T-helper 2 cell (primary cell): ENCODE data around the gene RFX3.
A peak's percentile ranks its signal among the peaks of the same experiment; 100 is the strongest.

Source experiments
- DNase-seq, 5 experiments: peaks; one replicate each; pipeline versions ENCODE4 v3.0.0 to v3.0.0-alpha.2; 2012 to 2022
- total RNA-seq, 2 donors: gene quantifications; one replicate each; lab custom pipeline; 2026; lab: John Stamatoyannopoulos, UW

Gene RFX3
- total RNA-seq, result 30.6 to 31.4 reads per million in 2 donors

DNA sequence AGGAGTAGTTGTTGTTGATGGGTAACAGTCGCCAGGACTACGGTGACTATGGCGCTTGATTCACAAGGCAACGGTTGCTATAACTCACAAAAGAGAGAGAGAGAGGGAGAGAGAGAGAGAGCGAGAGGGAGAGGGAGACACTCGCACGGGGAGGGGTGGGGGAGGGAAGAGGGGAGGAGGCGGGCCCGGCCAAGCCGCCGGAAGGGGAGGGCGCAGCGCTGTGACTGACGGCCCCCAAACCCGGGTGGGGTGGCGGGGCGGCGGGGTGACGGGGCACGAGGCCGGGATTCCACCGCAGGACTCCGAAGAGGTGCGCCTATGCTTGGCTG, at the start of gene RFX3:
Gene RFX3 (minus strand): TSS at position 166 of the 329 bp plus-strand sequence. CDS start 130,413 bp downstream, outside the sequence.
- peak; percentile 84 to 98 (median 91) for DNase-seq

DNA sequence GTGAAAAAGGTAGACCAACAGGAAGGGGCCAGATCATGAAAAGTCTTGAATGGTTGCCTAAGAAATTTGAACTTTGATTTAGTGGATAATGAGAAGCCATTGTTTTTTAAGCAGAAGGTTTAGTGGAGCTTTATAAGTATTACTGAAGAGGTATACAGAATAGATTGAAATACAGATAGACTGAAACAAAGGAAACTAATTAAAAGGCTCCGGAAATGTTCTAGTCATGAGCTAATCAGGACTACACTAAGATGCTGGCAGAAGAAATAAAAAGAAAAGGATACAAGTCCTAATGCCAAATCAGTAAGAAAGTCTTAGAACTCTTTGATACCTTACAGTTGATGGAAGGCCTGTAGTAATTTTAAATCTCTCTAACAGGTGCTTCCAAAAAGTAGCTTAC, 45.7 kb upstream of the RFX3 start:
- DNase-seq, result no peak

DNA sequence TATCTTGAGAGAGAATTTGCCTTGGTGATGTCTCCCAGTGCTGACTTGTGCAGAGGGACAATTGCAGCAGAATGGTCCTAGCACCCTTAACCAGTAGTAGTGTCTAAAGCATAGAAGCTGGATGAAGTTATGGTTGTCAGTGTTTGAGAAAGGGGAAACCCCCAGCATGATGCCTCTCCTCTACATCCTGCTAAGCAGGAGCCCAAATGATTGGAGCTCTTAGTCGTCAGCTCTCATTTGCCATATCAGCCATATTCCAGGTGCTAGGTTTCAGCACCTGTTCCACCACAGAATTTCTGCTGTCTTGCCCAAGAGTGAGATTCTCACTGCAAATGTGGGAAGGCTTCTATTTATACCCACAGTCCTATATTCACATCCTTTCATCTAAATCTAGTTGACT, 43.7 kb upstream of the RFX3 start:
- DNase-seq, result peak in 1 of 5 experiments; percentile 7

DNA sequence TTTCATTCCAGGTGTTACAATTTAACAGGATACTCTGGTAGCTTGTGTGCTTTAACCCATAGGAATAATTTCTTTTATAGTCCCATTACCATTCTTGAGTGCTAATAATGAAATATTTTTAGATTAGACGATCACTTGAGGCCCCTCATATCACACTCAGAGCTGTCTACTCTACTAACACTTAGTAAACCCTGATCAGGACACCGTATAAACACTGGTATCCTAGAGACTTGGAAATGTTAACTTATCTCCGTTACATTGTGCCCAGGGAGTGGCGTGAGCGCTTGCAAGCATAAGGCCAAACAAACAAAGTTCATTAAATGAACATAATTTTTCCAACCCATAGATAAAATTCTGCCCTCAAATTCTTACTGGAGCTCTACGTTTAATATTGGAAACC, 42.2 kb upstream of the RFX3 start:
- DNase-seq, result no peak

DNA sequence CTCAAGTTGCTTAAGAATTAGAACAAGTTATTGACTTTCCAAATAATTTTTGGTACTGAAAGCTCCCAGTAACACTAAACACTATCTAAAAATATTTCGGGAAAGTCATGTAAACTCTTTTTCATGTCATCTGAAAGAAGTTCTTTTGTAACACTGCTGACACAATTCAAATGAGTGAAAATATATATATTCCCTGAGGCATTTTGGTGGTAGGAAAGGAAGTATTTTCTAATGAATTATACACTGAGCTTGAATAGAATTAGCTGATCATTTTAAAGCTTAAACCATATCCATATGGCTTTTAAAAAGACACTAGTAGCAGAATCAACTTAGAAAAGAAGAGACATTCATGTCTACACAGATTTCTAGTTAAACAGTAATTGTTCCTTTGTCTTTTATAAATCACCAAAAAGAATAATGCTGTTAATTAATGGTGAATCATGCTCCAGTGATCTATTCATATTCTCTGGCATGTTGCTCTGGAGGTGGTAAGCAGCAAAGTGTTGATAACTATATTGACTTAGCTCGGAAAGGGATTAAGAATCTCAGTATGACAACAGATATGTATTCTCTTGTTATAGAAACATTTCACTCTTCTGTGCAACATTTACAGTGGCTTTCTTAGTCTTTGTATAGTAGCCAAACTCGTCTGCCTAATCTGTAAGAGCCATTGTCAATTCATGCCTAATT, 27.4 kb upstream of the RFX3 start:
- DNase-seq, result no peak

DNA sequence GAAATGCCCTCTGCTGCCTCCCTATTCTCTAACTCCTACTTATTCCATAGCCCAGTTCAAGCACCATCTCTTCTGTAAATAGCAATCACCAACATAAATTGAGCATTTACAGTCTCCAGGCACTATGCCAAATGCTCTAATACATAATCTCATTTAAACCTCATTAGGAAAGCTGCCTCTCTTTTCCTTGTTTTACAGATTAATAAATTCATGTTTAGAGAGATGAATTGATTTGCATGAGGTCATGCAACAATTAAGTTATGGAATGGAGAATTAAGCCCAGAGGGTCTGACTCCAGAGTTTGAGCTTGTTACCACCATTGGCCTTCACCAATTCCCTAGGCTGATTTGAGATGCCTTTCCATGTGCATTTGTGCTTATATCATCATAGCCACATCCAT, 23.4 kb upstream of the RFX3 start:
- no peak for DNase-seq

DNA sequence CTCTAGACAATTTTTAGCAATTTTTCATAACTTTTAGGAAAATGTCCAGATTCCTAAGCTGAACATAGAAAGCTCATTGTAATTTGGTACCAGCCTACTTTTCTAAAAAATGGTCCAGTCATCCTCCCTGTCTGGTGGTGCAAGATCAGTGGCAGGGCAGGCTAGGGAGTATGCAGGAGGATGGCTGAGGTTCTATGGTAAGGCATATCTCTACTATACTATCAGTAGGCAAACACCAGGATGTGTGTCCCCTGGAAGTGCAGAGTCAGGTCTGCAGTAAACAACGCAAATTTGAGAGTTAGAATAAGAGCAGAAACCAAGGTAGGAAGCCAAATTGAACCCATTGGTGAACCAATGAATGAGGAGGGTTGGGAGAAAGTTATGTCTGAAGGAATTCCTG, 22.8 kb upstream of the RFX3 start:
- no peak for DNase-seq

DNA sequence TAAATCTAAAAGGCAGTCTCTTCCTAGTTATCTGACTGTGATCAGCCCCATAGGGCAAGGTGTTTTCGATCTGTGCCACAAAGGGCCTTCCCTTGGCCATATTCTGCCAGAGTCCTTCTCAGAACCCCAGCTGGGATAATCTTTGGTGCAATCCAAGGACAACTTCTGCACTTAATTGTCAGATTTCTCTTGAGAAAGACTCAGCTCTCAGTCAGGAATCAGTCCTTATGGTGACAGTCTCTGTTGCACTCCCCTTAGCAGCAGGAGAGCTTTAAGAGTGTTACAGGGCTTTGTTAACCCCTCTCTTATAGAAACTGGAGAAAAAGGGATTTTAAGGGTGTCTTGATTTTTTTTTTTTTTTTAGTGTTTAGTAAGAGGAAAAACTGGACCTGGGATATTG, 15.4 kb upstream of the RFX3 start:
- DNase-seq, result no peak

DNA sequence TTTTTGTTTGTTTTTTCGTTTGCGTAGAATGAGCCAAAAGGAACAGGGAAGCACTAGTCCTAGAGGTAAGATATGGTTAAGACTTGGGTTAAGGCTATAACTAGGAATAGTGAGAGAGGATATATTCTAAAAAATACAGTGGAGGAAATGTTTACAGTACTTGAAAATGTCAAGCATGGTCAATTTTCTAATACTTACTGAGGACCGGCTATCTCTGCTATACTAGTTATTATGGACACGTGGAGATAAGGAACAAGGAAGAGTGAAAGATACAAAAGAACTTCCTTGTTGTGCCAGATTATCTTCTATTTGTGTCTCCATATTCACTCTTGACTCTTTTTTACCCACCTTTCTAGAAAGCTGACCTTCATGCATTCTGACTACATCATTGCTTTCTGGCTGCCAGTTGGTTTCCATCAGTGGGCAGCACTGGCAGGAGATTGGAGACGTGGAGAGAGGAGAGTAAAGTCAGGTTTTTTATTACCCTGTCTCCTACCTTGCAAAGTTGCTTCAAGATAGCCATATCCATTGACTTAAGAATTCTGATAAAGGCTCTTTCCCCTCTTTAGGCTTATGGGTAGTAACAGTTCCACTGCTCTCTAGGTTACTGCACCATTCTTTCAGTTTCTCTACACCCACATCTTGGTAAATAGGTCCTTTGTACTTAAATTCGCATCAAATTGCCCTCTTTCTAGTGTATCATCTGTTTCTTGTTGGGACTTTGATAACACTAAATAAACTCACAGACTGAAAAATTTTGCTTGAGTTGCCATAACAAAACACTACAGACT, 9.0 kb upstream of the RFX3 start:
- DNase-seq, result no peak

DNA sequence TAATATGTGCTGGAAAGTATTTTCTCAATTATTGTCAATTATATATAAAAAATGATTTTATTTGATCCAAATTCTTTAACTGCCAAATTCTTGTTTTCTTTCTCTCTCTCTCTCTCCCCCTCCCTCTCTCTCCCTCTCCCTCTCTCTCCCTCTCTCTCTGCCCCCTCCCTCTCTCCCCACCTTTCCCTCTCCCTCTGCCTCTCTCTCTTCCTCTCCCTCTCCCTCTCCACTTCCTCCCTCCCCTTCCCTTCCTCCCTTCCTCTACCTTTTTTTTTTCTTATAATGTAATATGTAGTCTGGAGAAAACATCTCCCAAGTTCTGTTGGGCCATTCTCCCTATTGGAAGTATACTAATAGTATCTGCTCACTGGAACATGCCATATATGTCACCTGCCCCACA, 6.4 kb upstream of the RFX3 start:
- no peak for DNase-seq

DNA sequence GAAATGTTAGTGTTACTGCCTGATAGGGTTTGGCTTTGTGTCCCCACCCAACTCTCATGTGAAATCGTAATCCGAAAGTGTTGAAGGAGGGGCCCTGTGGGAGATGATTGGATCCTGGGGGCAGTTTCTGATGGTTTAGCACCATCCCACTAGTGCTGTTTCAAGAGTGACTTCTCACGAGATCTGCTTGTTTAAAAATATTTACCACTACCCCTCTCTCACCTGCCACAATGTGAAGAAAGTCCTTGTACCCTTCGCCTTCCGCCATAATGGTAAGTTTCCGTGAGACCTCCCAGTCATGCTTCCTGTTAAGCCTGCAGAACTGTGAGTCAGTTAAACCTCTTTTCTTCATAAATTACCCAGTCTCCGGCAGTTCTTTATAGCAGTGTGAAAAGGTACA, 2.6 kb upstream of the RFX3 start:
- DNase-seq, result peak in 4 of 5 experiments; percentile 9 to 95 (median 38)

DNA sequence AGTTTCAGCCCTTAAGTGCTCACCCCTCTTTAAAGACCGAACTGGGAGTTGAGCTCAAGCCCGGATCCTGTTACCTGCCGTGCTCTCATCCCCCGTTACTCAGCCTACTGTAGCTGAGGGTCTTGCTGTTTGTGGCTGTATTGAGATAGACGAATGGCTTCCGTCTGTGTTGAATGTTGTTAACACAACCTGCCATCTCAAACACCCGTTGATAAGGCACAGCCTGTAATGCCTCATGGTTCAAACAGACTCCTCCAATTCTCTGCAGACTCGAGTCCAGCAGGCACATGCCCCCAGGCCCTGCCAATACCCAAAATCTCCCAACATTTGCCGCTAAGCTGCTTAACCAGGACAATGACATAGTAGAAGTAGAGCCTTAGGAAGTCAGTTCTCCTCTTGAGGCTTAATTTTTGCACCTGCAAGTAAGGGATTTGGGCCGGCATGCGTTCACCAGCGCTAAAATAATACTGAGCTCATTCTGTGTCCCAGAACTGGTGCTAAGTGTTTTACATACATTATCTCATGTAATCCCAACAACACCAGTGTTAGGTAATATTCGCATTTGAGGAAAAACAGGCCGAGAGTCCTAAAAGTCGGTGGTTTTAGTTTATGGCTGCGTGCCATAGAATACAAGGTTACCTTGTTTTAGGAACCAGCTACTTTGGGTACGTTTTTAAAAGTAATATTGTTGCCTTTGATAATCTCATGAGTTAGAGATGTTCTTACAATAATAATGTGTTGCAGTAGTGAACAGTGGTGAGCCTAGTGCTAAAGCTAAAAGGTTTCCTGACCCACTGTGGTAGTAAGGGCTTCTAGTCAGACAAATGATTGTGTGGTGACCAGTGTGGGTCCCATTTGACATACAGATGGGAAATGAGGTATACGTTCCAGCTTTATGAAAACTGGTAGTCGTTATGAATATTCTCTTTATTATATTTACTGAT, 1.5 kb upstream of the RFX3 start:
- DNase-seq, result peak in 1 of 5 experiments; percentile 61

DNA sequence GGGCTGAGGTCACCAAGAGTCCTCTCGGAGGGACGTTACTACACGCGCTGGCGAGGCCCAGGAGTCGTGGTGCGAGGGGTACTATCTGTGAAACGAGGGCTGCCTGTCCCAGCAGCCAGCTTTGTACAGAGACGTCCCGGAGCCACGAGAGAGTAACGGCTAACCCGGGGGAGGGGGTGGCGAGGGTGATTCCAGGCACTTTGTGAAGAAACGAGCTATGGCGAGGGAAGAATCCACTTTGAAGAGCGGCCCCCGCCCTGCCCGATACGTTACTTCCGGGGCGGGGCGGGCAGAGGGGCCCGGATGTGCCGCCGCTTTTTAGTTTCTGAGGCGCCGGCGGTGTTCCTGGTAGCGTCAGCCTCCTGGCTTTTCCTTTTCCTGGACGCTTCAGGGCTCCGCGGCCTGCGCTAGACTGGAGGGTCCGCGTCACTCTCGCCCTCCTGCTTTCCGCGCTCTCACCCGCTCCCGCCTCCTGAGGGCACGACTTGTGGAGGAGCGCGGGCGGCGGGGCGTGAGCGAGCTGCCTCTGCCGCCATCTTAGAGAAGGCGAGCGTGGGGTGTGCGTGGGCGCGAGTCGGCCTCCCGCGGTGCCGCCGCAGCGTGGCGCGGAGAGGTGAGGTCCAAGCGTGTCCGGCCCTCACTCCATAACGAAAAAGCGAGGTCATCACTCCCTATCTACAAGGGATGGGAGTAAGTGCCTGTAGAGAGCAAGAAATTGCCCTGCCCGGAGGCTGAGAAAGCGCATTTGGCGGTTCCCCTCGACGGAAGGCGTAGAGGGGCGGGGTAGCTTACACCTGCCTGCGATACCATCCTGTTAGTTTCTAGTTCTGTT, 580 bp upstream of the RFX3 start:
- DNase-seq, result peak; percentile 76 to 92 (median 84)

DNA sequence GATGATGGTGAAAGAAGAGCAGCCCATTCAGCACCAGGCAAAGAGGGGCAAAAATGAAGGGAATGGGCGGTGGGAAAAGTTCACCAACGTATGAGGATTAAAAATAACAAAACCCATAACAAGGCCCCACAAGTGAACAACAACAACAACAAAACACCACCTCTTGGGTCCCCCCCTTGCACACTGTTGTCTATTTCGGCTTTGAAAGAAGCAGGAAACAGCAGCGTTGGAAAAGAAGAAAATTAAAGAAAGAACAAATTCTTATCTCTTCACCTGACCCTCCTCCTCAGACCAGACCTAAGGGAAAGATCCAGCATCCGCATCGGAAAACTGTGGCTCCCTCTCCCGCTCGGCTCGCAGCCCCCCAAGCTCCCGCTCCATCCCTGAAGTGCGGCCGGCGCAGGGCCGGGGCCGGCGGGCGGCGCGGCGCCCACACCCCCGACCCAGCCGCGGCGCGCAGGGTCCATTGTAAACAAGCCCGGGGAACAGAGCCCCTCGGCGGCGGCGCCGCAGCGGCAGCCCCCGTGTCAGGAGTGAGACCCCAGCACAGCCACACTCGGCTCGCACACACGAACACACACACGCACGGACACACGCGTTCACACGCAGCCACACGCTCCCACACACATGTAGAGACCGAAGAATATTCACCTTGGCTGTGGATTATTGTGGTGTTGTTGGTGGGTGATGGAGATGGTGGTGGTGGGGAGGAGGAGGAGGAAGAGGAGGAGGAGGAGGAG, 535 bp downstream of the RFX3 start:
- peak in 1 of 5 experiments; percentile 25 for DNase-seq

DNA sequence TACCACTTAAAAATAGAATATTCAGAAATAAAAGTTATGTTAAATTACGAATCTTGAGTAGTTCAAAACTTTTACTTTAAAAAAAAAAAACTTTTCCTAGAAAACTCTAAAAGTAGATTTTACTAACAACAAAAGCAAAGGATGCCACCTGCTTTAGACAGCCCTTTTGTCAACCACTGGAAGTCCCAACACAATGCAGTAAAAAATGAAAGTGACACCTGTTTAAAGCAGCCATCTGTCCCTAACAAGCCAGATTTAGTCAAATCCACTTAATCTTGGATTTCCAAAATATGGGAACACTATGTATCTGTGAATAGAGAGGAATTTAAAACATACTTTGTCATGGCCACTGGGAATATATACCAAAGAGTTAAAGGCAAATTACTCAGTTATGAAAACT, 3.8 kb downstream of the RFX3 start:
- DNase-seq, result peak in 1 of 5 experiments; percentile 22

DNA sequence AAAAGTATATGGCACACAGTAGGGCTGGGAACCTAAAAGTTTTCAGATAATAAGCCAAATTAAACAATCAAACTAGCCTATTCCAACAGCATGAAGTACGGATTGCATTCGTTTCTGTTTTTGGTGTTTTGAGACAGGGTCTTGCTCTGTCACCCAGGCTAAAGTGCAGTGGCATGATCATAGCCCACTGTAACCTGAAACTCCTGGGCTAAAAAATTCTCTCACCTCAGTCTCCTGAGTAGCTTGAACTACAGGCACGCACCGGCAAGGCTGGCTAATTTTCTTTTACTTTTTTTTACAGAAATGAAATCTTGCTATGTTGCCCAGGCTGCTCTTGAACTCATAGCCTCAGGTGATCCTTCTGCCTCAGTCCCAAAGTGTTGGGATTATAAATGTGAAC, 5.2 kb downstream of the RFX3 start:
- no peak for DNase-seq

DNA sequence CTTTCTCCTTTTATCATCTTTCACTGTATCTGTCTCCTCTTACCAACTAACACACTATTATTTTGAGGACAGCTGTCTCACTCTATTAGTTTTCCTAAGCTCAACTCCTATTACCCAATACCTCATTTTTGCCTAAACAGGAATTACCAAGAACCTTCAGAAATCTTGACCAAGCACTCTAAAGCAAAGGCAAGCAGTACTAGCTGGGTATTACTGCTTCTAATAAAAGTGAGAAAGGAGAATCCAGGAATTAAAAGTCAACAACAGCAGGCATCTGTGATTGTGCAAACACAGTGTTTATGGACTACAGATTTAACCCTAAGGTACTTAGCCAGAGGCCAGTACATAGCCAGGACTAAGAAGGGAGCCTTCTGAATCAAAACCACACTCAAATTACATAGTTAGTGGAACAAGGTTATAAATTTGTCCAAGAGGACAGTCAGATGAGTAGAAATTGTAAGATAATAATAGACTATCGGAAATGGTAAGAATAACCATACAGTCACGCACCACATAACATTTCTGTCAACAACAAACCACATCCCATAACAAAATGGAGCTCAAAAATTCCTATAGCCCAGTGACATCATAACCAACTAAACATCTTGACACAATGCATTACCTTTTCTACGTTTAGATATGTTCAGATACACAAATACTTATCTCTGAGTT, 8.3 kb downstream of the RFX3 start:
- no peak for DNase-seq

DNA sequence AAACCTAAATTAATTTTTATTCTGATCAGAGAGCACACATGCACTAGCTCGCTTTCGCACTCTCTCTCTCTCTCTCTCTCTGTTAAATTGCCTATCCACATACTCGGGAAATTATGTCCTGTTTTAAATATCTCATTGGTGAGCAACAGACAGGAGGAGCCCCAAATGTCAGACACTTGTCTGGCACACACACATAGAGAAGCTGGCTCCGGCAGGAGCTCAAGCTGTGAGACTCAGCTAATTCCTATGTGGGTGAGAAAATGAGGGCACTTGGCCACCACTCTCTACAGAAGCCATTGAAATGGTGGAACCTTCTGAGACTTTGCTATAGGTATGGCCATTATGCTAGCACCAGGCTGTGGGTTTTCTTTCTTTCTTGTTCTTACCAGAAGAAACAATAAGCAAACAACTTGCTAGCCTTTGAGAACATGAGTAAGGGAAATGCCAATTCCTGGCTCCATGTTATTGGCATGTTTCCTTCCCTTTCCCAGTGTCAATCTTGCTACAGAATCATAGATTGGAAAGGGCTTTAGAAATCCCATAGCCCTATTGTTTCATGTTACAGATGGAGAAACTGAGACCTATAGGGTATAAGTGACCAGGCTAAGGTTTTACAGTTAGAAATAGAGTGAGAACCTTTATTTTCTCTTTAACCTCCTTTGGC, 9.0 kb downstream of the RFX3 start:
- DNase-seq, result no peak

DNA sequence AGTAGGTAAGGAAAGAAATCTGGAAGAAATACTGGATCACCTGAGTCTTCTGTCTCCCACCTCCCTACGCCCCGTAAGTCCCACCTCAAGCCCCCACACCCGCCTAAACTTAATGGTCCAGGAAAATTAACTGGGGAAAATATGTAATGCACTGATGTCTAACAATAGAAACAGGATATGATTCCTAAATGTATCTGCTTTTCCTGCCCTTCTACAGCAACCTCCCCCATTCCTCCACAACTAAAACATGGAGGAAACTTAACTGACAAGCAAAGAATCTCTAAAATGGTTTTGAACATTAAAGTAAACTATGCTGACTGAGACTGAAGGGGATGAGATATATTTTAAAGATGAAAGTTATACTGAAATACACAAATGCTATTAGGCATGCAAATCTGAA, 10.4 kb downstream of the RFX3 start:
- DNase-seq, result no peak

DNA sequence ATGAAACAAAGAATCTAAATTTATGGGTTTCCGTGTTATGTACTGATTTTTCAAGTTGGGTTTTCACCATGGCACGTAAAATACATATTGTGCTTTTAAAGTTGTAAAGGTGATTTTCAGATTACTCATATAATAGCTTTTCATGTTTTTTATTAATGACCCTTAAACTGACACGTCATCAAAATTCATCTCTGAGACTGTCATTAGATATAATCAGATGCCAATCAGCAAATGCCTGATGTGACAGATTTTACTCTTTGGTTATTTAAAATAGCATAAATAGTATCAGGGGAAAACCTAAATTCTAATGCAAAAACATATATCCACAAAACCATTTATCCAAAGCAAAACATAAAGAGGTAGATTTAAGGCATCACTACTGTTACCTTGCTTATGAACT, 11.0 kb downstream of the RFX3 start:
- no peak for DNase-seq
